NCI-H146 (cell line): ENCODE measurements around the gene PRDM16.

Experiments used
- DNase-seq: peaks from one replicate; lab custom pipeline; 2025; lab: John Stamatoyannopoulos, UW

The PRDM16 gene

DNA sequence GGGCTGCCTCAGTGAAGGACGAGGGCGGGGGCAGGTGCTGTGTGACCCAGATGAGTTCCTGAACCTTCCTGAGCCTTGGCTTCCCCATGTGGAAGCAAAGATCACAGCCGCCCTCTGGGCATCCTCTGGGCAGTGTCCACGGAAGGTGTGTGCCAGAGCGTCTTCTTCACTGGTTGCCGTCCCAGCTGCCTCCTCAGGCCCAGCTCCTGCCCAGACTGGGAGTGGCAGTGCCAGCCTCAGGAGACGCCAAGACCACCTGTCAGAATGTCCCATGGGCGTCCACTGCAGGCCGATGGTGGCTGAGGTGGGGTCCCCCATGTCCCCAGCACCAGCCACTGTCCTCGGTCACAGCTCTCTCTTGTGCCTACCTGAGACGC, 395.6 kb downstream of the PRDM16 start:
- no peak for DNase-seq

DNA sequence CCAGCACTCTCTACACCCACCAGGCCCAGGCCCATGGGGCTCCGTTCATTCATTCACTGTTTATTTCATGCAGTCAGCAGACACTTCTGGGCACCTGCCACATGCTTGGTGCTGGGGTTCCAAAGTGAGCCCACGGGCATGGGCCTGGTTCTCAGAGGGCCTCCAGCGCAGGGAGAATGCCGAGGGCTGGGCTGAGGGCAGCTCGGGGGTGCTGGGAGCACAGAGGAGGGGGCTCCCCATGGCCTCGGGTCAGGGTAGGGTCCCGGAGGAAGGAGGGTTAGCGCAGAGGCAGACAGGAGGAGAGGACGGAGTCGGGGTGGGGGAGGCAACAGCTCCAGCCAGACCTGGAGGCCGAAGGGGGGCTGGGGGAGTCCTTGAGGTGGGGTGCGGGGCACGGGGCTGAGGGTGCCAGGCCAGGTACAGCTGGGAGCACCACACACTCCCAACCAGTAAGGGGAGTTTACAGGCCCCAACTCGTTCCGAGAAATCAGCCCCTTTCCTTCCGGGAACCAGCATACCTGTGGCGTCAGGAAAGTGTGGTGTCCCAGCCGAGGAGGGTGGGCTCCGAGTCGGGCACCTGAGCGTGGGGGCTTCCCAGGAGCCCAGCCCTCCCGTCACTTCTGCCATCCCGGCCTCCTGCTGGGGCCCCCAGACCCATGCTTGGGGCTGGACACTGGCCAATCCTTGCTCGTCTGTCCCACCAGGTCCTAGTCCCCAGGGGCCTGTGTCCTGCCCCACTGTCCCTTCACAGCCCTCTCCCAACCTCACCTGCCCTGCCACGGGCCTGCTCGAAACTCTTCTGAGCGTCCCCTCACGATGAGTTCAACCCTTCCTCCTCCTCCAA, 396.3 kb downstream of the PRDM16 start:
- DNase-seq, result no peak

DNA sequence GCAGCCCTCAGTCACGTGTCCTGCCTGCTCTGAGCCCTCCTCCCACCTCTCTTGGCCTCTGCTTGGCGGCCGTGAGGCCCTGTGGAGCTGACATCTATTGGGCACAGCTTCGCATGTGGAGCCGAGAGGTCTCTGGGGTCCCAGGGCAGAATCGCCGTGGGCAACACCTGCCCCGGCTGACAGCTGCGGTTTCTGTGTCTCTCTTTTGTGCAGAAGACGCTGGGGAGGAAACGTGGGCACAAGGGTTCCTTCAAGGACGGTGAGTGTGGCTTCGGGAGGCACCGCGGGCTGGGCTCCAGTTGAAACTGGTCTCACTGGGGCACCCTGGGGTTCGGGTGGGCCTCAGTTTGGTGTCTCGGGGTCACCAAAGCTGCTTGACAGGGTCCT, 396.9 kb downstream of the PRDM16 start:
- DNase-seq, result no peak

DNA sequence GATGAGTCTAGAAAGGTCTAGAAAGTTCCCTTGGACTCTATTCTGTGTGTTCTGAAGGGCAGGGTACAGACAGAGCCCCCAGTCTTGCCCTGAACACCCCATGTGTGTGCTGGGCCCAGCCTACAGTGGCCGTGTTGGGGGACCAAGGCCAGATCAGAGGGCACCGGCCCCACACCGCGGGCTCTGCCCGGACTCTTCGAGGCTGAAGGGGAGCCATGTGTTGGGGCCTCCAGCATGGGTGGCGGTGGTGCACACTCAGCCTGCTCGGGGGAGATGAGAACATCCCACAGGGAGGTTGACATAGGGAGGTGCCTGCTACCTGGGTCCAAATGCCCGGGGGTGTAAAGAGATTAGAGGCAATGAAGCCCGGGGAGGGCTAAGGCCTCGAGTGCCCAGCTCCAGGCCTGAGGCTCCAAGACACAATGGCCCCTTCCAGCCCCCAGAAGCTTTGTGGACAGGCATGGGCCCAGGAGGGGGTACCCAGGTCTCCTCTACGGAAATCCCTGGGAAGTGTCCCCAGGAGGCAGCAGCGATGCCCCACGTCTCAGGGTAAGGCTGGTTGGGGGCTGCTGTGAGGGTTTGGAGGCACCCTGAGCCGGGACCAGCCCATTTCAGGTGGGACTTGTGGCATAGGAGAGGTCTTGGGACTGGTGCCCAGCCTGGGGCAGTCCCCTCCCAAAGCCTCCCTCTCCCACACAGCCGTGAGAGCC, 397.5 kb downstream of the PRDM16 start:
- DNase-seq, result no peak

DNA sequence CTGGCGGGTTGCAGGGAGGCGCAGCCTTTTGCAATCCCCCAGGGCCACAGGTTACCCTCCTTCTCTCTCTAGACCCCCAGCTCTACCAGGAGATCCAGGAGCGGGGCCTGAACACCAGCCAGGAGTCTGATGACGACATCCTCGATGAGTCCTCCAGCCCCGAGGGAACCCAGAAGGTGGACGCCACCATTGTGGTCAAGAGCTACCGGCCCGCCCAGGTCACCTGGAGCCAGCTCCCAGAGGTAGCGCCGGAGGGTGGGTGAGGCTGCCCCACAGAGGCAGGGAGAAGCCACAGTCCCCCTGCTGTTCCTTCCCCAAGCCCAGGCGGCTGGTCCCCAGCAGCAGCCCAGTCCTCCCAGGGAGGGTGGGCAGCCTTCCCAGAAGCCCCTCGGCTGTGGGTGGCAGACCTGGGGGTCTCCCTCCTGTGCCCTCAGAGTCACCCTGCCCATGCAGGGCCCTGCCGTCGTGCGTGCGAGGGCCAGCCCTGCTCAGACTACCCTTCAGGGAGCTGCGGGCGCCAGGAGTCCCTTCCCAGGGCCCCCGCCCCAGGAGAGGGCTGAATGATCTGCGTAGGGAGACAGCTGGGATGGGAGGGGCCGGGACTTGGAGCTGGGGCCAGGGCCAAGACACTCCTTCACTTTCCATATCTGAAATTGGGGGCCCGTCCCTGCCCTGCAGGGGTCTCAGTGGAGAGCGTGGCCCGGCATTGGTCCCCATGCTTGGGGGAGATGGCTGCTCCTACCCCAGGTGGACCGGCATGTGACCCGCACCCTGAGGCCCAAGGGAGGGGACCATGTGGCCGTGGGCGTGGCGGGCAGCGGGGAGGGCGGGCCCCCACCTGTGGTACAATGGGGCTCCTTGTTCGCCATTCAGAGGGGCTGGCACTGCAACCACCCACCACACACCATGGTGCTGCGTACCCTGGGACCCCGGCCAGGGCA, 398.4 kb downstream of the PRDM16 start:
- DNase-seq, result no peak

DNA sequence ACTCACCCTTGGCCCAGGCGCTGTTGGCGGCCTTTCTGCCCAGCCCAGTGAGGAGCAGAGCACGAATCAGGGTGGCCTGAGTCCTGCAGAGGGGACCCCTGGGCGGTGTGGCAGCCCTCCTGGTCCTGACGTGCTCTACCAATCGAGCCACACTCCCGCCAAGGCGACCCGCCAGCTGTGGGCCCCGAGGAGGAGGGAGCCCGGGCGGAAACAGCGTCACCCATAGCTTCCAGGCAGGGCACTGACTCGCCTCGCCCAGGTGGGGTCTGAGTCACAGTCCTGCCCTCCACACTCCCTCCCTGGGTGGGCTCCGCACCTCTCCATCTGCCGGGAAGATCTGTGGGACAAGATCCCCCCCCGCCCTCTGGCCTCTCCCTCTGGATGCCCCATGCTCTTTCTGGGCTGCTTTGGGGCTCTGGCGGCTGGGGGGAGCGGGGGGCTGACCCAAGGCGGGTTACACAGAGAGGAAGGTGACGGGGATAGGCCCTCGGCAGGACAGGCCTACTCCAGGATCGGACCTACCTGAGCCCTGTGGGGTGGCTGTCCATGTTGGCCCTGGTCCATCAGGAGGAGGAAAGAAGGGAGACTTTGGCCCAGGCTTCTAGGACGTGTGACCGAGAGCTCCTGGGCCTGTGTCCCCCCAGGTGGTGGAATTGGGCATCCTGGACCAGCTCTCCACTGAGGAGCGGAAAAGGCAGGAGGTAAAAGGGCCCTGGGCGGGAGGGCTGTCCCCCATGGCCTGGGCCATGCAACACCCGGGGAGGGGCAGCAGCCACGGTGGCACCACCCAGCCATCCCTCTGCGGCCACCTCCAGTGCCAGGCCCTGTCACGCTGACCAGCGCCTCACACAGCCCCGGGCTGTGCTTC, 399.5 kb downstream of the PRDM16 start:
- no peak for DNase-seq

GRCh38 chr1:3469104-3469848, 400.3 kb downstream of the PRDM16 start:
- no peak for DNase-seq

DNA sequence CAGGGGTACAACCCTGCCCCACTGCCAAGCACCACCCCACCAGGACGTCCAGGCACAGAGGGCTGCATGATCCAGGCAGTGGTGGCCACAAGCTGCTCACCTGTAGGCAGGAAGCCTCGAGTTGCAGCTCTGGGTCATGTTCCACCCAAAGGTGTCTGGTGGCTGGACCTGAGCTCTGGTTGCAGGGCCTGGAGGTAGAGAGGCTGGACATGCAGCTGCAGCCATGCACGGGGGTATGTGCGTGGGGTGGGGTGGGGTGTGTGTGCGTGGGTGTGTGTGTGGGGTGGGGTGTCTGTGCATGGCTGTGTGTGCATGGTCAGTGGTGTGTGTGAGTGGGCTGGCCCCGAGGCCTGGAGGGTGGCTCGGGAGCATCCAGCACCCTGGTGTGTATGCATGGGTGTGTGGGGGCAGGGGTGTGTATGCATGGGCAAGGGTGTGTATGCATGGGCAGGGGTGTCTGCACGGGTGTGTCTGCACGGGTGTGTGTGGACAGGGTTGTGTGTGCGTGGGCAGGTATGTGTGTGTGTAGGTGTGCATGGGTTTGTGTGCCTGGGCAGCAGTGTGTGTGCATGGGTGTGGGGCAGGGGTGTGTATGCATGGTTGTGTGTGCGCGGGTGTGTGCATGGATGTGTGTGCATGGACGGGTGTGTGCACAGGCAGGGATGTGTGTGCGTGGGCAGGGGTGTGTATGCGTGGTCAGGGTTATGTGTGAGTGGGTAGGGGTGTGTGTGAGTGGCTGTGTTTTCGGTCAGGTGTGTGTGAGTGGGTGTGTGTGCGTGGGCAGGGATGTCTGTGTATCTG, 401.0 kb downstream of the PRDM16 start:
- DNase-seq, result no peak

DNA sequence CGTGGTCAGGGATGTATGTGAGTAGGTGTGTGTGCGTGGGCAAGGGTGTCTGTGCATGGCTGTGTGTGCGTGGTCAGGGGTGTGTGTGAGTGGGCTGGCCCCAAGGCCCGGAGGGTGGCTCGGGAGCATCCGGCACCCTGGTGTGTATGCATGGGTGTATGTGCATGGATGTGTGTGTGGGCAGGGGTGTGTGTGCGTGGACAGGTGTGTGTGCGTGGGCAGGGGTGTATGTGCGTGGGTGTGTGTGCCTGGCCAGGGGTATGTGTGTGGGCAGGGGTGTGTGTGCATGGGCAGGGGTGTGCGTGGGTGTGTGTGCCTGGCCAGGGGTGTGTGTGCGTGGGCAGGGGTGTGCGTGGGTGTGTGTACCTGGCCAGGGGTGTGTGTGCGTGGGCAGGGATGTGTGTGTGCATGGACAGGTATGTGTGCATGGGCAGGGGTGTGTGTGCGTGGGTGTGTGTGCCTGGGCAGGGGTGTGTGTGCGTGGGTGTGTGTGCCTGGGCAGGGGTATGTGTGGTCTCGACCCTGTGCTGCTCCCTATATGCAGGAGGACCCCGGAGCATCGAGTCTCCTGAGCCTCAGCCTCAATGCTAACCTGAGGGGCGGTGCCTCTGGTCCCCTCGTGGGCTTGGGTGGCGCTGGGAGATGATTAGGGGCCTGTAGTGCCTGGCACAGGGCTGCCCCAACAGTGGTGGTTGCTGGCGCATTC, 401.8 kb downstream of the PRDM16 start:
- DNase-seq, result no peak

DNA sequence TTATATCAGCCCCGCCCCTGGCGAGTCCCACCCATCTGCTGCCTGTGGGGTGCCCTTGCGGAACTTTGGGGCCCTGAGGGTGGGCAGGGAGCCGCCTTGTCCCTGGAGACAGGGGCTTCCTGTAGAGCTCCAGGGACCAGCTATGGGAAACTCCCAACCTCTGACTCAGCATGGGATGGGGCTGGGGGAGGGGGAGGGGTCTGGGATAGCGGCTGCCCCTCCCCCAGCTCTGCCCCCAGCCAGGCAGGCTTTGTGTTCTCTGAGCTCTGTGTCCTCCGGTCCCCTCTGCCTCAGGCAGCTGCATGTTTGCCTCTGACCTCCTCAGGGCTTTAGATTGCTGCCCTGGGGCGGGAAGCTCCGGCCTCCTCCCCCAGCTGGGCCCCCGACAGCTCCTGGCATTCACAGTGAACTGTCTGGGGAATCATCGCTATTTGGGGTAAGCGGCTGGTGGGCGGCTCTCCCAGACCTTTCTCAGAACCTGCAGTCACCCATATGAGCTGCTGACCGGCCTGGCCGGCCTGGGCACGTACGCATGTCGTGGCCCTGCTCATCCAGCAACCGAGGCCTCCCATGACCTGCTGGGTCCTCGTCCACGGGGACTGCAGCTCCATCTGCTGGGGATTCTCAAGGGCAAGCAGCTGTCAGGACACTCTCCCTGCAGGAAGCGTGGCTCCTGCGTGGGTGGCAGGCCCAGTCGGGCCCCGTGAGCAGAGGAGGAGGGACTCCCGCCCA, 402.5 kb downstream of the PRDM16 start:
- peak; percentile 39 for DNase-seq

DNA sequence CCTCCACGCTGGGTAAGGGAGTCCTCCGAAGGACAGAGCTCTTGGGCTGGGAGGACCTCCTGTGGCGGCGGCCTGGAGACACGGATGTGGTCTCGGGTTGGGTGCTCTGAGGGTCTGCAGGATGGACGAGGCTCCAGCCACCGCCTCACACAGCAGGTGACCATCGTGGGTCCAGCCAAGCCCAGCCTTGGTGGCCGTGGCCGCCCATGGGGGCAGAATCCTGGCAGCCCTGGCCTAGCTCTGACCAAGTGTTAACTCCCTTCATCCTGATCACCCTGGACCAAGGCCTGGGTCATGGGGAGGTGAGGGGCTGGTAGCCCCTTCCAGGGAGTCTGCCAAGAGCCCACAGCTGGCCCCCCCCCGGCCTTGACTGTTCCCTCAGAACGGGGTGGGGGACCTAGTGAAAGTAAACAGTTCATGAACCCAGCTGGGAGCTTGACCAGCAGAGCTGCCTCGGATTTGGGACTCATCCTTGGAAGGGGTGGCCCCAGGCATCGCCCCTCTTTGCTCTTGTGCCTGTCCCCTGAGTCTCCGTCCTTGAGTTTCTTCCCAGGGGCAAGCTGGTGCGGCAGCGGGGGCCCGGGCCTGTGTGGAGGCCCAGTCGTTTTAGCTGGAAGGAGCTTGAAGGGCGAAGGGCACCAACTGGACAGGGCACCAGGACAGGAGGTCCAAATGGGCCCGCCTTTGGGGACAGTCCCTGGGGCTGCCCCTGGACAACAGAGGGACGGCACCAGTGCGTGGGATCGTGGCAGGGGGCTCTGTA, 403.3 kb downstream of the PRDM16 start:
- DNase-seq, result no peak

DNA sequence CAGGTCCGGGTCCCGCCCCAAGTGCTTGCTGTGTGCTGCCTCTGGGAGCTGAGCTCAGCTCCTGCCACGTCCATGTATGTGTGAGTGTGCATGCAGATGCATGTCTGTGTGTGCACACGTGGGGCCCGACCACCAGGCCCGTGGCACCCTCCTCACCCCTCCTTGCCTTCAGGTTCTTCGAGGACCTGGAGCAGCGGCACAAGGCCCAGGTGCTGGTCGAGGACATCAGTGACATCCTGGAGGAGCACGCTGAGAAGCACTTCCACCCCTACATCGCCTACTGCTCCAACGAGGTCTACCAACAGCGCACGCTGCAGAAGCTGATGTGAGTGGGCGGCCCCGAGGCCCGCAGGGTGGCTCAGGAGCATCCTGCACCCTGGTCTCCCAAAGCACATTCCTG, 403.9 kb downstream of the PRDM16 start:
- no peak for DNase-seq

- DNase-seq, result no peak
Measured at GRCh38 chr1:3473381-3473844, 404.4 kb downstream of the PRDM16 start.

- no peak for DNase-seq
Measured at GRCh38 chr1:3474016-3474415, 405.0 kb downstream of the PRDM16 start.

GRCh38 chr1:3474421-3474820, 405.4 kb downstream of the PRDM16 start:
- no peak for DNase-seq

DNA sequence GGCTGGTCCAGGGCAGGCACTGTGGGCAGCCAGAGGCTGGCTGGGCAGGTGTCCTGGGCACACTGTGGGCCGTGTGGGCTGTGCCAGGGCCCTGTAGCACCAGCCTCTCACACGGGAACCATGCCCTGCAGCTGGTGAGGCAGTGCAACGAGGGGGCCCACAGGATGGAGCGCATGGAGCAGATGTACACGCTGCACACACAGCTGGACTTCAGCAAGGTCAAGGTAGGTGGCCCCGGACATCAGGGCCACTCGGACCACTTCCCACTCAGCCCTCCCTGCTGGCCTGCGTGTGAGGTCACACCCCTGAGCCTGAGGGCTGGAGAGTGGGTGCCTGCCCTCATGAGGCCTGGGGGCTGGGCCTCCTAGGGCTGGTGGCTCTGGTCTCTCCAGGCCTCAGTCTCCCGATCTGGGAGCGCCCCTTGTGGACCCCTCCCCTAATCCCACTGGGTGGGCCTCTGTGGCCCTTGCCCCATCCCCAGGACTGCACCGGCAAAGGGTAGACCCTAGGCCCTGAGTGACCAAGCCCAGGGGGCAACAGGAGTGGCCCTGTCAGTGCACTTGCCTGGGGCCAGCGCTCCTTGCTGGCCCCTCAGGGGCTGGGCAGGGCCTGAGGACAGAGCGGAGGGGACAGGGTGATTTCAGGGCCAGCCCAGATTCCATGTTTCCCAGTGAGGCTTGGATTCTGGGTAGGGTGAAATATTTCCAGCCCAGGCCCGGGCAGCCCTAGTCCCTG, 407.0 kb downstream of the PRDM16 start:
- DNase-seq, result no peak

- no peak for DNase-seq
Measured at GRCh38 chr1:3476666-3477065, 407.7 kb downstream of the PRDM16 start.
